CD8-positive, alpha-beta memory T cell (primary cell): ENCODE results near the gene TENM3. TPM values are rescaled to one million over a fixed set of nuclear protein-coding genes. Genes with fewer than 3 reads are reported as not detected.

ENCODE experiments used
- CTCF ChIA-PET: fragments of 350-600 bp; sonication (Branson Sonifier 250); formaldehyde crosslinking; loops from one replicate; lab custom pipeline; 2021; ENCODE audit warnings: antibody characterized with exemption; lab: Charles Lee
- POLR2A ChIA-PET: fragments of 350-600 bp; sonication (Branson Sonifier 250); formaldehyde crosslinking; loops from one replicate; lab custom pipeline; 2021; ENCODE audit warnings: antibody characterized with exemption; lab: Charles Lee
- DNase-seq, 5 donors: peaks; one replicate each; pipeline versions ENCODE4 v3.0.0 to v3.0.0-alpha.2; 2020 to 2022; ENCODE audit warnings: mixed read lengths in 1 of 5
- H3K27ac ChIP-seq: one replicate; pipeline ENCODE4 v1.7.0; 2013; ENCODE audit warnings: low read depth, mild to moderate bottlenecking, low read length, moderate library complexity
- H3K27me3 ChIP-seq: 2 replicates; pipeline ENCODE4 v1.7.0; 2013; ENCODE audit warnings: low read length, mild to moderate bottlenecking; ENCODE audit not compliant: insufficient read depth, poor library complexity, severe bottlenecking
- H3K36me3 ChIP-seq: 2 replicates; pipeline ENCODE4 v1.7.0; 2013; ENCODE audit warnings: mild to moderate bottlenecking, low read length, moderate library complexity; ENCODE audit not compliant: insufficient read depth
- H3K4me1 ChIP-seq: 2 replicates; pipeline ENCODE4 v1.7.0; 2013; ENCODE audit warnings: mild to moderate bottlenecking, low read length, moderate library complexity; ENCODE audit not compliant: insufficient read depth
- H3K4me3 ChIP-seq: 2 replicates; pipeline ENCODE4 v1.7.0; 2013; ENCODE audit warnings: mild to moderate bottlenecking, low read length
- H3K9me3 ChIP-seq: 2 replicates; pipeline ENCODE4 v1.7.0; 2013; ENCODE audit warnings: mild to moderate bottlenecking, low read length
- H3K27ac Mint-ChIP-seq, 8 donors: one replicate each; pipeline ENCODE4 v1.8.0; 2020 to 2021; ENCODE audit warnings: mixed read lengths in 8 of 8, mild to moderate bottlenecking in 6 of 8, inconsistent platforms in 3 of 8, moderate library complexity in 3 of 8
- H3K27me3 Mint-ChIP-seq, 2 donors: one replicate each; pipeline ENCODE4 v1.8.0; 2020 to 2021; ENCODE audit warnings: mixed read lengths in 2 of 2, mild to moderate bottlenecking in 1 of 2, moderate library complexity in 1 of 2
- H3K36me3 Mint-ChIP-seq, 3 donors: one replicate each; pipeline ENCODE4 v1.8.0; 2020 to 2021; ENCODE audit warnings: mixed read lengths in 3 of 3, inconsistent platforms in 1 of 3, mild to moderate bottlenecking in 1 of 3
- H3K4me1 Mint-ChIP-seq, 3 donors: one replicate each; pipeline ENCODE4 v1.8.0; 2020 to 2021; ENCODE audit warnings: mixed read lengths in 3 of 3, inconsistent platforms in 1 of 3, mild to moderate bottlenecking in 1 of 3
- H3K4me3 Mint-ChIP-seq, 7 donors: one replicate each; pipeline ENCODE4 v1.8.0; 2020 to 2021; ENCODE audit warnings: mixed read lengths in 7 of 7, mild to moderate bottlenecking in 6 of 7, moderate library complexity in 4 of 7, inconsistent platforms in 2 of 7
- H3K9me3 Mint-ChIP-seq, 5 donors: one replicate each; pipeline ENCODE4 v1.8.0; 2020 to 2022; ENCODE audit warnings: mixed read lengths in 5 of 5, mild to moderate bottlenecking in 3 of 5, moderate library complexity in 2 of 5, inconsistent platforms in 1 of 5
- polyA plus RNA-seq: library from polyadenylated mRNA; unstranded; fragments of 300-500 nt; fragmentation: Illumina TruSeq; gene quantifications from one replicate; pipeline ENCODE4 v1.2.3, GENCODE V29; 2021
- total RNA-seq, 2 experiments: library from RNA; stranded (reverse); gene quantifications; one replicate each; pipeline ENCODE4 v1.2.3, GENCODE V29; 2021

Gene TENM3
- total and polyA plus RNA-seq, 3 experiments from 2014 or later = not detected

DNA sequence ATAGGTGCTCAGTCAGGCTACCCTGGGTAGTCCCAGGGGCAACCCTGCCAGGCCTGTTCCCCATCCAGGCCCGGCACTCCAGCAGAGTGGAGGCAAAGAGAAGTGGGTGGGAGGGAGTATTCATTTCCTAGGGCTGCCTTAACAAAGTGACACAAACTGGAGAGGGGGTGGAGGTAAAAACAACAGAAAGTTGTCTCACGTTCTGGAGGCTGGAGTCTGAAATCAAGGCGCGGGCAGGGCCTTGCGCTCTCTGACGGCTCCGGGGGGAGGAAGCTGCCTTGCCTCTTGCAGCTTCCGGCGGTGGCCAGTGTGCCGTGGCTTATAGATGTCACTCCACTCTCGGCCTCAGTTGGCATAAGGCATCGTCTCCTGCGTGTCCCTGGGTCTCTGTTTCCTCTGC, 583.2 kb downstream of the TENM3 start:
- Mint-ChIP-seq H3K9me3 (no peaks in the 10 kb centered on the region), H3K27me3 (peaks cover 8 to 16% of the 10 kb centered on the region in 2 donors), H3K4me1 (no peaks in the 10 kb centered on the region), H3K36me3 (no peaks in the 10 kb centered on the region), H3K4me3 (no peak overlapping the region), H3K27ac (no peak overlapping the region)
- no peak for DNase-seq
- Histone ChIP-seq H3K27ac (no peak overlapping the region), H3K4me1 (no peaks in the 10 kb centered on the region), H3K36me3 (no peaks in the 10 kb centered on the region), H3K4me3 (no peak overlapping the region), H3K9me3 (no peaks in the 10 kb centered on the region), H3K27me3 (no peaks in the 10 kb centered on the region)
- ChIA-PET CTCF (no interaction called here), POLR2A (no interaction called here)

DNA sequence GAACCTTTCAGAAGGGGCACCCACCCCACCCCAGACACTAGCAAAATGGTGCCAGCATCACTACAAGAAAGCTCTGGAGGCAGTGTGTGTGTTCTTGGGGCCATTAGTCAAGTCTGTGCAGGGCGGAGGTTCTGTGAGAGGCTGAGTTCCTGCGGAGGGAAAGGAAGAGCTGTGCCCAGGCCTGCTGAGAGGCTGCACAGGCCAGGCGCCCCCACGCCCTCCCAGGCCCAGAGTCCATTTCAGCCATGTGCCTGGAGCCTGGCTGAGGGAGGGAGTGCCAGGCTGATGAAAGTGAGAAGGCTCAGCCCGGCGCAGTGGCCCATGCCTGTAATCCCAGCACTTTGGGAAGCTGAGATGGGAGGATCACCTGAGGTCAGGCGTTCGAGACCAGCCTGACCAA, 584.0 kb downstream of the TENM3 start:
- CTCF ChIA-PET = no interaction called here
- no peaks in the 10 kb centered on the region for H3K36me3 Mint-ChIP-seq
- H3K4me1 ChIP-seq = no peaks in the 10 kb centered on the region
- H3K27ac Mint-ChIP-seq = no peak overlapping the region
- H3K9me3 Mint-ChIP-seq = no peaks in the 10 kb centered on the region
- no peaks in the 10 kb centered on the region for H3K36me3 ChIP-seq
- no peak overlapping the region for H3K27ac ChIP-seq
- DNase-seq = no peak
- H3K27me3 ChIP-seq = no peaks in the 10 kb centered on the region
- H3K27me3 Mint-ChIP-seq = peaks cover 8 to 17% of the 10 kb centered on the region in 2 donors
- H3K9me3 ChIP-seq = no peaks in the 10 kb centered on the region
- no peaks in the 10 kb centered on the region for H3K4me1 Mint-ChIP-seq
- H3K4me3 Mint-ChIP-seq = no peak overlapping the region
- POLR2A ChIA-PET = no interaction called here
- no peak overlapping the region for H3K4me3 ChIP-seq

DNA sequence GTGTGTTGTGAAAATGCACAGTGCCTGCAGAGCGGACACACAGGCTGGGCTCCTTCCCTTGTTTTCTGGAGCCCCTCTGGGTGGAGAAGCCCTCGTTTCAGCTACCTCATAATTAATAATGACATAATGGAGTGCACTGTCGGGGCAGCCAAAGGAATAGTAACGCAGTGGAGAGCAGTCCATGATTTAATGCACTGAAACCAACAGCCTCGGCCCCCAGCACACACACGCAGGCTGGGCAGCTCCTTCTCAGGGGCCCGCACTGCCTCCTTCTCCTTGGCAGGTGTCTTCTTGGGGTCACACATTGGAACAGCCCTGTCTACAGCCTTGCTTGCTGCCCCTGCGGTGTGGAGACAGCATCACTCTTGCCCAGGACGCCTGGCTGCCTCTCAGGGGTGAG, 584.8 kb downstream of the TENM3 start:
- Mint-ChIP-seq H3K4me3 (no peak overlapping the region), H3K9me3 (peaks cover 0 to 3% (median 3%) of the 10 kb centered on the region in 5 donors), H3K27me3 (peaks cover 8 to 23% of the 10 kb centered on the region in 2 donors), H3K4me1 (peaks cover 0 to 1% (median 0%) of the 10 kb centered on the region in 3 donors), H3K27ac (peak overlapping the region in 1 of 8 donors; percentile 57), H3K36me3 (no peaks in the 10 kb centered on the region)
- CTCF ChIA-PET = no interaction called here
- H3K4me3 ChIP-seq = no peak overlapping the region
- POLR2A ChIA-PET = no interaction called here
- H3K4me1 ChIP-seq = no peaks in the 10 kb centered on the region
- no peaks in the 10 kb centered on the region for H3K27me3 ChIP-seq
- no peak for DNase-seq
- no peaks in the 10 kb centered on the region for H3K9me3 ChIP-seq
- no peak overlapping the region for H3K27ac ChIP-seq
- no peaks in the 10 kb centered on the region for H3K36me3 ChIP-seq

DNA sequence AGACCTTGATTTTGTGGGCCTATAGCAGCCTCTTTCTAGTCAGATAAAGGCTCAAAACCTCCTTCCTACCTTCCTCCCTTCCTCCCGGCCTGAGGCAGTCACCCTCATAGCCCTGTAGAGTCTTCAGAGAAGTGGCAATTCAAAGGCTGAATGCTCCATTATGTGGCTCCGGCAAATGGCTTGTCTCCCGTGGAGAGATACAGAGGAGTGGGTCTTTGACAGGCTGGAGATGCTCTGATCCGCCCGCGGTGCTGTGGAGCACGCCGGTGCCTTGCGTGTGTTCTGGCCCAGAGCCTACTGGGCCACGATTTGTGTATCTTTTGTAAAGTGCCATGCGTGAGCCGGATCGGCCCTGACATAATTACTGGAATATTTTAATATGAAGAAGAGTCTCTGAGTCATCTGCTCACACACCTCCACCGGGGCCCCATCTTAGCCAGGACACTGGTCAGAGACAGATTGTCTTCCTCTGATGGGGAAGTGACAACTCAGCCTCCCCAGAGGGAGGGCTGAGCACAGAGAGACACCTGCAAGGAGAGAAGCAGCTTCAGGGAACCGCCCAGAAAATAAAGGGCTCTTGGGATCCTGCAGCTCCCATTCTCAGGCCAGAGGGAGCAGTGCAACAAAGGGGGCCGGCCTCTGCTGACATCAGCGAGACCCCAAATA, 585.3 kb downstream of the TENM3 start:
- peak overlapping the region in 1 of 8 donors; percentile 57 for H3K27ac Mint-ChIP-seq
- ChIA-PET CTCF (no interaction called here), POLR2A (no interaction called here)
- no peak for DNase-seq
- H3K36me3 ChIP-seq = no peaks in the 10 kb centered on the region
- no peaks in the 10 kb centered on the region for H3K36me3 Mint-ChIP-seq
- no peak overlapping the region for H3K4me3 ChIP-seq
- peaks cover 0 to 1% (median 0%) of the 10 kb centered on the region in 3 donors for H3K4me1 Mint-ChIP-seq
- no peaks in the 10 kb centered on the region for H3K4me1 ChIP-seq
- H3K4me3 Mint-ChIP-seq = no peak overlapping the region
- no peaks in the 10 kb centered on the region for H3K9me3 ChIP-seq
- peaks cover 0 to 3% (median 3%) of the 10 kb centered on the region in 5 donors for H3K9me3 Mint-ChIP-seq
- no peaks in the 10 kb centered on the region for H3K27me3 ChIP-seq
- H3K27me3 Mint-ChIP-seq = peaks cover 8 to 23% of the 10 kb centered on the region in 2 donors
- H3K27ac ChIP-seq = no peak overlapping the region

DNA sequence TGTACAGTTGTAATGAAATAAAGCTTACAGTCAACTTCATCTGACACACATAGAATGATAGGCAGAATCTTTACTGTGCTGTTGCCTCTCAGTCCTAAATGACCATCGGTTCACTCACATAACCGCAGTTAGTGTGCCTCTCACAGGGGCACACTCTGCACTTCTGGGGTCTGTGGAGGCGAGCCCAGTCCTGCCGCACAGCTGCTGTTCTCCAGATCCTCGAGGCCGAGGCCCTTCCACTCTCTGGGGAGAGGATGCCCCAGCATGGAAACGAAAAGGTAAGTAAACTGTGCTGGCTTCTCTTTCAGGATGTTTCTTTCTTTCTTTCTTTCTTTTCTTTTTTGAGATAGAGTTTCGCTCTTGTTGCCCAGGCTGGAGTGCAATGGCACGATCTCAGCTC, 586.0 kb downstream of the TENM3 start:
- Mint-ChIP-seq H3K4me1 (peaks cover 0 to 1% (median 0%) of the 10 kb centered on the region in 3 donors), H3K27me3 (peaks cover 8 to 23% of the 10 kb centered on the region in 2 donors), H3K4me3 (no peak overlapping the region), H3K9me3 (peaks cover 0 to 3% (median 3%) of the 10 kb centered on the region in 5 donors), H3K27ac (no peak overlapping the region), H3K36me3 (no peaks in the 10 kb centered on the region)
- H3K4me1 ChIP-seq = no peaks in the 10 kb centered on the region
- no peaks in the 10 kb centered on the region for H3K27me3 ChIP-seq
- H3K9me3 ChIP-seq = no peaks in the 10 kb centered on the region
- H3K27ac ChIP-seq = no peak overlapping the region
- no peak overlapping the region for H3K4me3 ChIP-seq
- ChIA-PET POLR2A (no interaction called here), CTCF (no interaction called here)
- no peak for DNase-seq
- H3K36me3 ChIP-seq = no peaks in the 10 kb centered on the region

DNA sequence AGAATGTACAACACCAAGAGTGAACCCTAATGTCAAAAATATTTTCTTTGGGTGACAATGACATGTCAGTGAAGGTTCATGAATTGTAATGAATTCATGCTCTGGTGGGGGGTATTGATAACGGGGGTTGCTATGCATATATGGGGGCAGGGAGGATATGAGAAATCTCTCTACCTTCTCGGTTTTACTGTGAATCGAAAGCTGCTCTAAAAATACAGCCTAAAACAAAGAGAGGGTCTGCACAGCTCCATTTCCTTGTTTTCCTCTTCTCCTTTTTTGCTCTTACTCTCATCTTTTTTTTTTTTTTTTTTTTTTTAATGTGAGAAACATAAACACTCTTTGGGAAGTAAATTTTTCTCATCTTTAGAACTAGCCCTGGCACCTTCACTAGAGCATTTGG, 588.2 kb downstream of the TENM3 start:
- Mint-ChIP-seq H3K4me1 (peaks cover 0 to 3% (median 0%) of the 10 kb centered on the region in 3 donors), H3K9me3 (peaks cover 0 to 7% (median 3%) of the 10 kb centered on the region in 5 donors), H3K27me3 (peaks cover 12 to 38% of the 10 kb centered on the region in 2 donors), H3K27ac (no peak overlapping the region), H3K36me3 (no peaks in the 10 kb centered on the region), H3K4me3 (no peak overlapping the region)
- DNase-seq = no peak
- Histone ChIP-seq H3K27ac (no peak overlapping the region), H3K27me3 (no peaks in the 10 kb centered on the region), H3K9me3 (no peaks in the 10 kb centered on the region), H3K4me1 (no peaks in the 10 kb centered on the region), H3K36me3 (no peaks in the 10 kb centered on the region), H3K4me3 (no peak overlapping the region)
- ChIA-PET POLR2A (no interaction called here), CTCF (no interaction called here)

DNA sequence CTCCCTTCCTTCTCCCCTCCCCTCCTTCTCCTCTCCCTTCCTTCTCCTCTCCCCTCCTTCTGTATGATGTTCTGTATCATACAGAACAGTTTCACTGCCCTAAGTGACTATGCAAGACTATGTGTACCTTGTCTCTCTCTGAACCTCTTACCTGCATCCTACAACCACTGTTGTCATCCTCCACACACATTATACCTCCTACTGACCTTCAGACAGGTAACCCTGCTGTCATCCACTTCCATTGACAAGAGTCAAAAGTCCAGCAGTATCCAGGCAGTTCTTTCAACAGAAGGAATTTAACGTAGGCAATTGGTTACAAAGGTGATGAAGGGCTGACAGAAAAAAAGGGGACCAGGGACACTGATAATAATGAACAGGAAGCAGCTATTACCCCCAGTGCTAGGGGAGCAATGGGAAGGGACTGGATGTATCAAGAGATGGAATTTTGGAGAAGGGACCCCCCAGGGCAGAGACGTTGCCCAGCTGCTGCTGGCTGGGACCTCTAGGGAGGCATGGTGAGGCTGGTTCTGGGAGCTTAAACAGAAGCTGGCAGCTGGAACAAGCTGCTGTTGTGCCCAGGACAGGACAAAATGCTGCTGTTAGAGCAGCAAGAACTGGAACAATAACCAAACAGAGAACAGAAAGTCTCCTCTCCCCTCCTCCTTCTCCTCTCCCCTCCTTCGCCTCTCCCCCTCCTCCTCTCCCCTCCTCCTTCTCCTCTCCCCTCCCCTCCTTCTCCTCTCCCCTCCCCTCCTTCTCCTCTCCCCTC, 589.3 kb downstream of the TENM3 start:
- peaks cover 0 to 7% (median 3%) of the 10 kb centered on the region in 5 donors for H3K9me3 Mint-ChIP-seq
- H3K27me3 Mint-ChIP-seq = peaks cover 19 to 45% of the 10 kb centered on the region in 2 donors
- peaks cover 0 to 6% (median 0%) of the 10 kb centered on the region in 3 donors for H3K4me1 Mint-ChIP-seq
- H3K27ac ChIP-seq = no peak overlapping the region
- DNase-seq = no peak
- no peak overlapping the region for H3K4me3 ChIP-seq
- H3K9me3 ChIP-seq = no peaks in the 10 kb centered on the region
- H3K4me1 ChIP-seq = no peaks in the 10 kb centered on the region
- no peaks in the 10 kb centered on the region for H3K36me3 ChIP-seq
- no peaks in the 10 kb centered on the region for H3K27me3 ChIP-seq
- POLR2A ChIA-PET = no interaction called here
- H3K36me3 Mint-ChIP-seq = no peaks in the 10 kb centered on the region
- CTCF ChIA-PET = no interaction called here
- no peak overlapping the region for H3K4me3 Mint-ChIP-seq
- H3K27ac Mint-ChIP-seq = peak overlapping the region in 1 of 8 donors; percentile 47

DNA sequence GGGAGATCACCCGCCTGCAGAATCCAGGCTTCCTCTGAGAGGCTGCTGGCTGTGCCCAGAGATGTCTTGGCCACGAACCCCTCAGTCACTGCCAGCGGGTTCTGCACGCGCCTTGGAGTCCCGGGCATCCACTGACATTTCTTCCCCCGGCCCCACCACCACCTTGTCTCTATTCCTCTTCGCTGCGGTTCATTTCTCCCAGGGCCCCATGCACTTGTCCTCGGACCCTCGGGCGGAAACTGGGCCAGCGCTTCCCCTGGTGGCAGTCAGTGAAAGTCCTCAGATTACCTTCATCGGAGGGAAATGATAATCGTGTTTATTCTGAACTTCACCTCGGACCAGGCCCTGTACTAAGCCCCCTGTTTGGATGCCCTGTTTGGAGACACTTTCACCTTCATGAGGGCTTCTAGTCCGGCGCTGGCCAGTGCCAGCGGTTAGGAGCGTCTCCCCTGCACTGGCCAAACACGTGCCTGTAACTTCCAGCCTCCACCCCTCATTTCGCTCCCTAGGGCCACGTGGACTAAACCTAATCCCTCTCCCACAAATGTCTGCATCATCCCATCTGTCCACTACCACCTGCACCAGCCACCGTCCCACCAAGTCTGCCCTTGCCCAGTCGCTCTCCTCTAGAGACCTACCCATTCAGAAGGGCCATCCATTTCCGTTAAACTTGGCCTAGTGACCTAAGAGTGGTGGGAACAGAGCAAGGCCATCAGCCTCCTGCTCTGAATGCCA, 592.0 kb downstream of the TENM3 start:
- Histone ChIP-seq H3K36me3 (no peaks in the 10 kb centered on the region), H3K27ac (no peak overlapping the region), H3K4me3 (no peak overlapping the region), H3K4me1 (no peaks in the 10 kb centered on the region), H3K9me3 (no peaks in the 10 kb centered on the region), H3K27me3 (peaks cover 4% of the 10 kb centered on the region)
- no peak overlapping the region for H3K4me3 Mint-ChIP-seq
- CTCF ChIA-PET = no interaction called here
- peaks cover 0 to 10% (median 3%) of the 10 kb centered on the region in 5 donors for H3K9me3 Mint-ChIP-seq
- peaks cover 20 to 61% of the 10 kb centered on the region in 2 donors for H3K27me3 Mint-ChIP-seq
- no peaks in the 10 kb centered on the region for H3K36me3 Mint-ChIP-seq
- DNase-seq = no peak
- H3K27ac Mint-ChIP-seq = peak overlapping the region in 1 of 8 donors; percentile 17
- POLR2A ChIA-PET = no interaction called here
- H3K4me1 Mint-ChIP-seq = peaks cover 0 to 6% (median 0%) of the 10 kb centered on the region in 3 donors
